HG03432 (cell line): ENCODE results near the gene GJA4.

Experiments used
- ATAC-seq: cut with Tn5 transposase; IDR thresholded peaks from one replicate; pipeline ENCODE4 v1.9.1; 2021; ENCODE audit warnings: mild to moderate bottlenecking, moderate library complexity; ENCODE audit not compliant: unreplicated experiment

GJA4 gene

DNA sequence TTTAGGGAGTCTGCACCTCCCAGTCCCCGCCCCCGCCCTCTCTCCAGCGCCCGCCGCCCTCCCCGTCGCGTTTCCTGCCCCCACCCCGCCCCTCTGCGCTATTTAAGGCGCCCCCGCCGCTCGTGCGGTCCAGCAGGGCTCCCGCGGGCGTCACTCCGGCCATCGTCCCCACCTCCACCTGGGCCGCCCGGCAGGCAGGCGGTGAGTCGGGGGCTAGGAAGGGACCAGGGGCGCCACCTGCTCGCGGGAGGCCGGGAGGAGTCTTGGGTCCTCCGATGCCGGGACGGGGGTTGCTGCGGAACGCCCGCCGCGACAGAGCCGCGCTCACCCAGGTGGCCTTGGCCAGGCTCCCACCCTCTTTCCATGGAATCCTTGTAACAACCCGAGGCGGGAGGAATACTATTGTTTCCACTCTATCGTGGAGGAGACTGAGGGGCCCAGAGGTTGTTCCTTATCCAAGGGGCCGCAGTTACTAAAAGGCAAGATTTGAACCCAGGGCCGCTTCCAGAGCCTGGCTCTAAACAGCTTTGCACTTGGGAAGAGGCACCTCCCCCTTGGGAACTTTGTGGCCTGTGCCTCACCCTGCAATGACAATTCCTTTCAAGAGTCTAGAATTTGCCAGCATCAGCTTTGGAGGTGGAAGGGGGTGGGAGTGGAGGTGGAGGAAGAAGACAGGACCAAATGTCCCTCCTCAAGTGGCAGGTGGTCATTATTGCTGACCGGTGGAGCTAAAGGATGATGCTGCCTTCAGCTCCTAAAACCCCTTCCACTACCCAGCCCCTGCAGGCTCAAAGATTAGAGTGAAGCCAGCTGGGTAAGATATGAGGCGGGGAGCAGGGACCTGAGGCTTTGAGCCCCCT lies at the start of gene GJA4:
Gene GJA4 (plus strand): TSS at position 132 of the 860 bp plus-strand sequence. CDS start 1,215 bp downstream, outside the sequence.
- ATAC-seq = no peak

GRCh38 chr1:34743775-34744174 lies 49.0 kb upstream of the GJA4 start:
- no peak for ATAC-seq

DNA sequence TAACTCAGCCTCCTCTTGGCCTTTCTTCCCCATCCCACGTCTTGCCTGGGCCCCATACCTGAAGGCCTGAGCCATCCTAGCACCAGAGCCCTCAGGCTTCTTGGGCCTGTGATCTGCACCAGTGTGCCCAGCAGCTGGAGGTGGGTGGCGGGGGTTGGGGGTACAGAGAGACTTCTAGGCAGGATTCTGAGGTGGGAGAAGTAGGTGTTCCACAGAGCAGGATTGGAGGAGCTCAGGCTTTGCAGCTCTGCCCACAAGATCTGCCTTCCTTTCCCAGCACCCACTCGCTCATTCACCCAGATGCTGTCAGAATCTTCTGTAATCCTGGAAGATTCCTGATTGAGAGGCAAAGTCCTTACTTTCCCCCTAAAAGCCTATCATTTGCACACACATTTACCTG lies 47.9 kb upstream of the GJA4 start:
- no peak for ATAC-seq

GRCh38 chr1:34745666-34746065 lies 47.1 kb upstream of the GJA4 start:
- ATAC-seq = no peak

GRCh38 chr1:34746101-34746500 lies 46.7 kb upstream of the GJA4 start:
- no peak for ATAC-seq

GRCh38 chr1:34746785-34747637 lies 45.8 kb upstream of the GJA4 start:
- no peak for ATAC-seq

- no peak for ATAC-seq
These were observed 45.2 kb upstream of the GJA4 start for GRCh38 chr1:34747638-34747941.

DNA sequence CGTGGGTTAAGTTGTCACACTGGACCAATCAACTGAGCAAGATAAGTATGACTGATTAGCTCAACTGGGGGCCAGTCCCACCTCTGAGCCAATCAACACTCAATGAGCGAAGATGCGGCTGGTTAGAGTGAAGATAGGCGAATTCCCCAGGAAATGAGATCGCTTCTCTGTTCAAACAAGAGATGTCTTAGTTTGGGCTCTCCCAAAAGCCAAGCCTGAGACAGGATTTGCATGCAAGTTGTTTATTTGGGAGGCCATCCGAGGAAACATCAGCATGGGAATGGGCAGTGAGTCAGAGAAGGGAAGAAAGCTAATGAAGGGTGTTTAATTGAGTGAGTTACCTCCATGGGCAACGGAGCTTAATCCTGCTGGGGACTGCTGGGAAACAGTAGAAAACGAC lies 42.8 kb upstream of the GJA4 start:
- no peak for ATAC-seq

- no peak for ATAC-seq
These were observed 42.2 kb upstream of the GJA4 start for GRCh38 chr1:34750610-34751009.

GRCh38 chr1:34753163-34753562 lies 39.6 kb upstream of the GJA4 start:
- no peak for ATAC-seq

DNA sequence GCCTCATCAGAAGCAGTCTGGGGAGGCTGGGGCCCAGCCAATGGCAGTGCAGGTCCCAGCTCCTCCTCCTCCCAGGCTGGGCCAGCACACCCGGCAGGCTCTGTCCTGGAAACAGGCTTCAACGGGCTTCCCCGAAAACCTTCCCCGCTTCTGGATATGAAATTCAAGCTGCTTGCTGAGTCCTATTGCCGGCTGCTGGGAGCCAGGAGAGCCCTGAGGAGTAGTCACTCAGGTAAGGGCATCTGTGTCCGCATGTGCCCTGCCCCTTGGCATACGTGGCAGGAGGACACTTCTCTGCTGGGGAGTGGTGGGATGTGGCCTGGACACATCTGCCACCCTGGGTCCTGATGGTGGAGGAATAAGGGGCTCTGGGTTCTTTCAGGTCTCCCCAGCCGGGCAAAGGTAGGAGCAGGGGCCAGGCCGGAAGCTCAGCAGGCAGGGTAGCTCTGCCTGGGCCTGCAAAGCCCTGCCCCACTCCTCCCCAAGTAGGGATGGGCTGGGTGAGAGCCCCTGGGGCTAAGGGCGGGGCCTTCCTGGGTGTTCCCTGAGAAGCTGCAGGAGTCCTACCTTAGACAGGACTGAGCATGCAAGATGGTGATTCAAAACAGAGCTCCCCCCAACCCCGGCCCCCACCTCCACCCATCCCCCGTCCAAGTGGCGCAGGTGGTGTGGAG lies 37.7 kb upstream of the GJA4 start, which contains the start of gene GJB5:
Gene GJB5 (plus strand): TSS at position 84 of the 674 bp plus-strand sequence. CDS start 2,284 bp downstream, outside the sequence.
- ATAC-seq = no peak

DNA sequence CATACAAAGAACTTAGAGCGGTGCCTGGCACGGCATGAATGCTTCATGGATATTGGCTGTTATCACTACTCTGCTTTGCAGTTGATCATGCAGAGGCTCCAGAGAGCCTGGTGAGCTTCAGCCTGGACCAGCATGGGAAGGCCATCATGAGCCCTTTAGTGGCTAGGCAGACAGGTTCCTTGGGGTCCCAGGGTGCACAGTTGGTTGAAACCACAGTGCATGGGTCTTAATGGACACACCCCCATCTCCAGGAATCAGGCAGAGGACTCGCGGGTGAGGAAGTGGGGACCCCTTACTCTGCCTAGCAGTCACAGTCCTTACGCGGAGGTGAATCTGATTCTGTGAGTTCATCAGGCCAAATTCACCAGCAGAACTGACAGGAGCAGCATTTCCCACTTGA lies 36.8 kb upstream of the GJA4 start:
- no peak for ATAC-seq

DNA sequence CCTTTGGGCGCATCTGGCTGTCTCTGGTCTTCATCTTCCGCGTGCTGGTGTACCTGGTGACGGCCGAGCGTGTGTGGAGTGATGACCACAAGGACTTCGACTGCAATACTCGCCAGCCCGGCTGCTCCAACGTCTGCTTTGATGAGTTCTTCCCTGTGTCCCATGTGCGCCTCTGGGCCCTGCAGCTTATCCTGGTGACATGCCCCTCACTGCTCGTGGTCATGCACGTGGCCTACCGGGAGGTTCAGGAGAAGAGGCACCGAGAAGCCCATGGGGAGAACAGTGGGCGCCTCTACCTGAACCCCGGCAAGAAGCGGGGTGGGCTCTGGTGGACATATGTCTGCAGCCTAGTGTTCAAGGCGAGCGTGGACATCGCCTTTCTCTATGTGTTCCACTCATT lies 35.4 kb upstream of the GJA4 start:
- ATAC-seq = no peak

- no peak for ATAC-seq
These were observed 34.0 kb upstream of the GJA4 start for GRCh38 chr1:34758751-34759150.

DNA sequence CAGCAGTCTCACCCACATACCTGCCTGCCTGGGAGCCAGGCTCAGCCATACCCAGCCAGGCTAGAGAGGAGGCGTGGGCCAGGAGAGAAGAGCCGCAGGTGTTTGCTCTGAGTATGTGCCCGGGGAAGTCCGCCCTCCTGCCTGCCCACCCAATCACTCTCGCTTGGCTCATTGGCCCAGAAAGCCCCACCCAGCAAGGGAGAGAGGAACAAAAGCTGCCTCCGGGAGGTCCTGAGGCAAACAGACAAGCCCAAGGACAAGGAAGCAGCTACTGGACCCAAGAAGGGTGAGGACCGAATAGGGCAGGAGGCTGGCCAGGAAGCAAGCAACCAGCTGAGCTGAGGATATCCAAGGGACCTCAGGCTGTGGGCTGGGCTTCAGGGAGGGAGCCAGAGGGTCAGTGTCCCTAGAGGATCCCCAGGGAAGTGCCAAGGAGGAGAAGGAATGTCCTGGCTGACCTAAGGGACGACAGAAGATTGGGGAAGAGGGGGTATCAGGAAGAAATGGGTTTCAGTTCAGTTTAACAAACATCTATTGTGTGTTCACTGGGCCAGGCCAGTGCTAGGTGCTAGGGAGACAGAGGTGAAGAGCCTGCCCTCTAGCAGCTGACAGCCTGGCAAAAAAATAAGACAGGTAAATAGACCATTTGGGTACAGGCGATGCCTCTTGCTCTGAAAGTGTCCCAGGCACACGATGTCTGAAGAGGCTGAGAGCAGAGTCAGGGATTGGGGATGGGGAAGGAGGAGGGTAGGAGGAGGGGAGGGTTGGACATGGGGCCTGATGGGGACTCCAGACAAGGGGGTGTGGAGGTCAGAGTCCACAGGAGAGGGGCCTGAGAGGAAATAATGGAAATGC lies 33.1 kb upstream of the GJA4 start, which contains the start of gene GJB4:
Gene GJB4 (plus strand): TSS at position 238 of the 855 bp plus-strand sequence. CDS start 1,515 bp downstream, outside the sequence.
- ATAC-seq = no peak

- no peak for ATAC-seq
These were observed 31.5 kb upstream of the GJA4 start for GRCh38 chr1:34761176-34761761.

DNA sequence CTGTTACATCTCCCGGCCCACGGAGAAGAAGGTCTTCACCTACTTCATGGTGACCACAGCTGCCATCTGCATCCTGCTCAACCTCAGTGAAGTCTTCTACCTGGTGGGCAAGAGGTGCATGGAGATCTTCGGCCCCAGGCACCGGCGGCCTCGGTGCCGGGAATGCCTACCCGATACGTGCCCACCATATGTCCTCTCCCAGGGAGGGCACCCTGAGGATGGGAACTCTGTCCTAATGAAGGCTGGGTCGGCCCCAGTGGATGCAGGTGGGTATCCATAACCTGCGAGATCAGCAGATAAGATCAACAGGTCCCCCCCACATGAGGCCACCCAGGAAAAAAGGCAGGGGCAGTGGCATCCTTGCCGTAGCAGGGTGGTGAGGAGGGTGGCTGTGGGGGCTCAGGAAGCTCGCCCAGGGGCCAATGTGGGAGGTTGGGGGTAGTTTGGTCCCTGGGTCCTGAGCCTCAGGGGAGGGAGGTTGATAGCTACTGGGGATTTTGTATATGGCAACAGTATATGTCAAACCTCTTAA lies 31.0 kb upstream of the GJA4 start:
- ATAC-seq = no peak

GRCh38 chr1:34762474-34763141 lies 30.2 kb upstream of the GJA4 start:
- ATAC-seq = no peak

- ATAC-seq = no peak
These were observed 29.5 kb upstream of the GJA4 start for GRCh38 chr1:34763142-34763781.
